DND-41 (cell line): ENCODE measurements around the gene KIF4A.

Experiments used
- CTCF ChIP-seq: IDR thresholded peaks from 2 replicates; pipeline ENCODE4 v1.5.1; 2012; ENCODE audit warnings: borderline replicate concordance, low read length, moderate library complexity, mild to moderate bottlenecking; ENCODE audit not compliant: poor library complexity, severe bottlenecking; ENCODE audit errors: extremely low read depth
- EZH2 ChIP-seq: IDR thresholded peaks from 3 replicates; pipeline ENCODE4 v1.6.1; 2012; ENCODE audit warnings: borderline replicate concordance, low read depth, mild to moderate bottlenecking, moderate library complexity, low read length, inconsistent platforms; ENCODE audit not compliant: severe bottlenecking

GRCh38 chrX:70260104-70260503 is 29.8 kb upstream of the KIF4A start, which contains the start of gene P2RY4:
- no peak for TF ChIP-seq CTCF
- TF ChIP-seq EZH2 = no peak
